GM23338 (cell line): ENCODE data around the gene COMMD7. TPM values are rescaled to one million over a fixed set of nuclear protein-coding genes. Genes with fewer than 3 reads are reported as not detected.
A peak's percentile ranks its signal among the peaks of the same experiment; 100 is the strongest.
"Not testable (repeated sequence)": the region's sequence is repeated elsewhere in the genome, so short reads cannot be mapped to it uniquely, and the experiment has no call there.

Experiments used
- ATAC-seq: fragments of 200-7000 bp; cut with Tn5 transposase; 3 replicates; pipeline ENCODE4 v1.9.1; 2020
- DNase-seq: peaks from one replicate; pipeline ENCODE4 v3.0.0-alpha.2; 2015; ENCODE audit warnings: low spot score
- H2AFZ ChIP-seq: fragments of 200-600 bp; sonication (generic); 2 replicates; pipeline ENCODE4 v1.8.0; 2016; ENCODE audit warnings: antibody characterized with exemption, mild to moderate bottlenecking, moderate library complexity
- H3F3A ChIP-seq: fragments of 200-600 bp; sonication (generic); replicated peaks from 2 replicates; pipeline ENCODE4 v1.8.0; 2017; ENCODE audit warnings: antibody characterized with exemption, mixed run types, low read depth
- H3K27ac ChIP-seq: fragments of 200-600 bp; sonication (generic); 2 replicates; pipeline ENCODE4 v1.6.1; 2016; ENCODE audit warnings: low read depth
- H3K27me3 ChIP-seq: fragments of 200-600 bp; sonication (generic); 2 replicates; pipeline ENCODE4 v1.8.0; 2016; ENCODE audit warnings: mild to moderate bottlenecking, mixed run types, moderate library complexity; ENCODE audit not compliant: insufficient read depth
- H3K36me3 ChIP-seq: fragments of 200-600 bp; sonication (generic); 2 replicates; pipeline ENCODE4 v1.8.0; 2016; ENCODE audit warnings: mild to moderate bottlenecking; ENCODE audit not compliant: insufficient read depth
- H3K4me1 ChIP-seq: fragments of 200-600 bp; sonication (generic); 2 replicates; pipeline ENCODE4 v1.8.0; 2016; ENCODE audit warnings: mild to moderate bottlenecking, moderate library complexity; ENCODE audit not compliant: insufficient read depth
- H3K4me2 ChIP-seq: fragments of 200-600 bp; sonication (generic); 2 replicates; pipeline ENCODE4 v1.7.1; 2017; ENCODE audit warnings: mixed run types
- H3K4me3 ChIP-seq: fragments of 200-600 bp; sonication (generic); 2 replicates; pipeline ENCODE4 v1.6.1; 2016; ENCODE audit warnings: mixed run types
- H3K79me2 ChIP-seq: fragments of 200-600 bp; sonication (generic); replicated peaks from 2 replicates; pipeline ENCODE4 v1.8.0; 2017; ENCODE audit warnings: mild to moderate bottlenecking; ENCODE audit not compliant: insufficient read depth
- H3K9me2 ChIP-seq: fragments of 200-600 bp; sonication (generic); 2 replicates; pipeline ENCODE4 v1.8.0; 2017; ENCODE audit not compliant: insufficient read depth
- H4K20me1 ChIP-seq: fragments of 200-600 bp; sonication (generic); replicated peaks from 2 replicates; pipeline ENCODE4 v1.8.0; 2017; ENCODE audit warnings: mild to moderate bottlenecking; ENCODE audit not compliant: insufficient read depth
- H3K27ac Mint-ChIP-seq: 2 replicates; pipeline ENCODE4 v1.8.0; 2020; ENCODE audit warnings: inconsistent platforms, mild to moderate bottlenecking, moderate library complexity, mixed read lengths
- H3K27me3 Mint-ChIP-seq: 3 replicates; pipeline ENCODE4 v1.8.0; 2022; ENCODE audit warnings: low read depth, mild to moderate bottlenecking, moderate library complexity, mixed read lengths, inconsistent platforms; ENCODE audit not compliant: insufficient read depth, poor library complexity
- H3K36me3 Mint-ChIP-seq: 3 replicates; pipeline ENCODE4 v1.8.0; 2021; ENCODE audit warnings: low read depth, mild to moderate bottlenecking, inconsistent platforms, moderate library complexity, mixed read lengths
- H3K4me1 Mint-ChIP-seq: 3 replicates; pipeline ENCODE4 v1.8.0; 2020; ENCODE audit warnings: mild to moderate bottlenecking, inconsistent platforms, mixed read lengths
- H3K4me3 Mint-ChIP-seq: 3 replicates; pipeline ENCODE4 v1.8.0; 2021; ENCODE audit warnings: moderate library complexity, mild to moderate bottlenecking, inconsistent platforms, mixed read lengths
- H3K9me3 Mint-ChIP-seq: 3 replicates; pipeline ENCODE4 v1.8.0; 2020; ENCODE audit warnings: moderate library complexity, mild to moderate bottlenecking, inconsistent platforms, mixed read lengths
- CREB1 ChIP-seq: fragments of 250-450 bp; sonication (Bioruptor Pico); IDR thresholded peaks from 2 replicates; pipeline ENCODE4 v1.5.0; 2020; ENCODE audit warnings: low read depth, mild to moderate bottlenecking, moderate library complexity
- EZH2 ChIP-seq: fragments of 200-600 bp; sonication (generic); IDR thresholded peaks from one replicate; pipeline ENCODE4 v1.8.0; 2017; ENCODE audit warnings: antibody characterized with exemption, mild to moderate bottlenecking, low read depth; ENCODE audit not compliant: unreplicated experiment
- JUNB ChIP-seq: IDR thresholded peaks from one replicate; pipeline ENCODE4 v1.6.1; 2016; ENCODE audit warnings: antibody characterized with exemption; ENCODE audit not compliant: unreplicated experiment
- NANOG ChIP-seq: IDR thresholded peaks from 2 replicates; pipeline ENCODE4 v1.6.1; 2016; ENCODE audit warnings: antibody characterized with exemption, borderline replicate concordance
- STAT1 ChIP-seq: IDR thresholded peaks from one replicate; pipeline ENCODE4 v1.6.1; 2016; ENCODE audit warnings: antibody characterized with exemption; ENCODE audit not compliant: unreplicated experiment
- ZNF331 ChIP-seq: fragments of 250-450 bp; sonication (Bioruptor Pico); IDR thresholded peaks from 2 replicates; pipeline ENCODE4 v1.5.0; 2020; ENCODE audit warnings: low read depth, mild to moderate bottlenecking, moderate library complexity
- polyA plus RNA-seq: library from polyadenylated mRNA; unstranded; fragments of >200 nt; fragmentation: Nextera tagmentation; extraction: Ambion mirVana; gene quantifications from 2 replicates; pipeline ENCODE4 v1.2.1, GENCODE V29; 2016
- total RNA-seq: library from RNA; depleted of rRNA; stranded (reverse); fragments of >200 nt; shearing (Covaris generic); gene quantifications from 2 replicates; pipeline ENCODE4 v1.2.3, GENCODE V29; 2014
- TF ChIP-seq, protein P1 (sequence below): IDR thresholded peaks from 2 replicates; pipeline ENCODE4 v1.6.1; 2016; ENCODE audit warnings: antibody characterized with exemption
- TF ChIP-seq, protein P2 (sequence below): fragments of 250-450 bp; sonication (Bioruptor Pico); IDR thresholded peaks from 2 replicates; pipeline ENCODE4 v1.5.0; 2020; ENCODE audit warnings: mild to moderate bottlenecking, moderate library complexity

COMMD7 gene
- total and polyA plus RNA-seq, 2 experiments from 2014 or later, result 67.3 to 86.4 TPM

DNA sequence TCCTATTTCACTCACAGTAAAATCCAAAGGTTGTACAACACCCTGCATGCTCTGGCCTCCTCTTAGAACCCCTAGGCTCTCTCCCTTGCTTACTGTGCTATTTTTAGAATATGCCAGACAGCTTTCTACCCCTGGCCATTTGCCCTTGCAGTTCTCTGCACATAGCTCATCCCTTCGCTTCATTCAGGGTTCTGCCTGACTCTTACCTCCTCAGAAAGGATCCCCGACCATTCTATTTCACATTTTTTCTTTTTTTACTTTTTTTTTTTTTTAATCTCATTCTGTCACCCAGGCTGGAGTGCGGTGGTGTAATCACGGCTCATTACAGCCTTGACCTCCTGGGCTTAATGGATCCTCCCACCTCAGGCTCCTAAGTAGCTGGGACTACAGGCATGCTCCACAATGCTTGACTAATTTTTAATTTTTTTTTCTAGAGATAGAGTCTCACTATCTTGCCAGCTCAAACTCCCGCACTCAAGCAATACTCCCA is 33.6 kb downstream of the COMMD7 start:
- no peak for TF ChIP-seq JUNB
- no peak for TF ChIP-seq CREB1 (CRISPR knock-in tag)
- TF ChIP-seq ZNF331 (CRISPR knock-in tag), result no peak
- TF ChIP-seq, protein P1, sequence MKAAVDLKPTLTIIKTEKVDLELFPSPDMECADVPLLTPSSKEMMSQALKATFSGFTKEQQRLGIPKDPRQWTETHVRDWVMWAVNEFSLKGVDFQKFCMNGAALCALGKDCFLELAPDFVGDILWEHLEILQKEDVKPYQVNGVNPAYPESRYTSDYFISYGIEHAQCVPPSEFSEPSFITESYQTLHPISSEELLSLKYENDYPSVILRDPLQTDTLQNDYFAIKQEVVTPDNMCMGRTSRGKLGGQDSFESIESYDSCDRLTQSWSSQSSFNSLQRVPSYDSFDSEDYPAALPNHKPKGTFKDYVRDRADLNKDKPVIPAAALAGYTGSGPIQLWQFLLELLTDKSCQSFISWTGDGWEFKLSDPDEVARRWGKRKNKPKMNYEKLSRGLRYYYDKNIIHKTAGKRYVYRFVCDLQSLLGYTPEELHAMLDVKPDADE, result no peak
- no peak for TF ChIP-seq STAT1
- TF ChIP-seq NANOG, result no peak
- TF ChIP-seq, protein P2, sequence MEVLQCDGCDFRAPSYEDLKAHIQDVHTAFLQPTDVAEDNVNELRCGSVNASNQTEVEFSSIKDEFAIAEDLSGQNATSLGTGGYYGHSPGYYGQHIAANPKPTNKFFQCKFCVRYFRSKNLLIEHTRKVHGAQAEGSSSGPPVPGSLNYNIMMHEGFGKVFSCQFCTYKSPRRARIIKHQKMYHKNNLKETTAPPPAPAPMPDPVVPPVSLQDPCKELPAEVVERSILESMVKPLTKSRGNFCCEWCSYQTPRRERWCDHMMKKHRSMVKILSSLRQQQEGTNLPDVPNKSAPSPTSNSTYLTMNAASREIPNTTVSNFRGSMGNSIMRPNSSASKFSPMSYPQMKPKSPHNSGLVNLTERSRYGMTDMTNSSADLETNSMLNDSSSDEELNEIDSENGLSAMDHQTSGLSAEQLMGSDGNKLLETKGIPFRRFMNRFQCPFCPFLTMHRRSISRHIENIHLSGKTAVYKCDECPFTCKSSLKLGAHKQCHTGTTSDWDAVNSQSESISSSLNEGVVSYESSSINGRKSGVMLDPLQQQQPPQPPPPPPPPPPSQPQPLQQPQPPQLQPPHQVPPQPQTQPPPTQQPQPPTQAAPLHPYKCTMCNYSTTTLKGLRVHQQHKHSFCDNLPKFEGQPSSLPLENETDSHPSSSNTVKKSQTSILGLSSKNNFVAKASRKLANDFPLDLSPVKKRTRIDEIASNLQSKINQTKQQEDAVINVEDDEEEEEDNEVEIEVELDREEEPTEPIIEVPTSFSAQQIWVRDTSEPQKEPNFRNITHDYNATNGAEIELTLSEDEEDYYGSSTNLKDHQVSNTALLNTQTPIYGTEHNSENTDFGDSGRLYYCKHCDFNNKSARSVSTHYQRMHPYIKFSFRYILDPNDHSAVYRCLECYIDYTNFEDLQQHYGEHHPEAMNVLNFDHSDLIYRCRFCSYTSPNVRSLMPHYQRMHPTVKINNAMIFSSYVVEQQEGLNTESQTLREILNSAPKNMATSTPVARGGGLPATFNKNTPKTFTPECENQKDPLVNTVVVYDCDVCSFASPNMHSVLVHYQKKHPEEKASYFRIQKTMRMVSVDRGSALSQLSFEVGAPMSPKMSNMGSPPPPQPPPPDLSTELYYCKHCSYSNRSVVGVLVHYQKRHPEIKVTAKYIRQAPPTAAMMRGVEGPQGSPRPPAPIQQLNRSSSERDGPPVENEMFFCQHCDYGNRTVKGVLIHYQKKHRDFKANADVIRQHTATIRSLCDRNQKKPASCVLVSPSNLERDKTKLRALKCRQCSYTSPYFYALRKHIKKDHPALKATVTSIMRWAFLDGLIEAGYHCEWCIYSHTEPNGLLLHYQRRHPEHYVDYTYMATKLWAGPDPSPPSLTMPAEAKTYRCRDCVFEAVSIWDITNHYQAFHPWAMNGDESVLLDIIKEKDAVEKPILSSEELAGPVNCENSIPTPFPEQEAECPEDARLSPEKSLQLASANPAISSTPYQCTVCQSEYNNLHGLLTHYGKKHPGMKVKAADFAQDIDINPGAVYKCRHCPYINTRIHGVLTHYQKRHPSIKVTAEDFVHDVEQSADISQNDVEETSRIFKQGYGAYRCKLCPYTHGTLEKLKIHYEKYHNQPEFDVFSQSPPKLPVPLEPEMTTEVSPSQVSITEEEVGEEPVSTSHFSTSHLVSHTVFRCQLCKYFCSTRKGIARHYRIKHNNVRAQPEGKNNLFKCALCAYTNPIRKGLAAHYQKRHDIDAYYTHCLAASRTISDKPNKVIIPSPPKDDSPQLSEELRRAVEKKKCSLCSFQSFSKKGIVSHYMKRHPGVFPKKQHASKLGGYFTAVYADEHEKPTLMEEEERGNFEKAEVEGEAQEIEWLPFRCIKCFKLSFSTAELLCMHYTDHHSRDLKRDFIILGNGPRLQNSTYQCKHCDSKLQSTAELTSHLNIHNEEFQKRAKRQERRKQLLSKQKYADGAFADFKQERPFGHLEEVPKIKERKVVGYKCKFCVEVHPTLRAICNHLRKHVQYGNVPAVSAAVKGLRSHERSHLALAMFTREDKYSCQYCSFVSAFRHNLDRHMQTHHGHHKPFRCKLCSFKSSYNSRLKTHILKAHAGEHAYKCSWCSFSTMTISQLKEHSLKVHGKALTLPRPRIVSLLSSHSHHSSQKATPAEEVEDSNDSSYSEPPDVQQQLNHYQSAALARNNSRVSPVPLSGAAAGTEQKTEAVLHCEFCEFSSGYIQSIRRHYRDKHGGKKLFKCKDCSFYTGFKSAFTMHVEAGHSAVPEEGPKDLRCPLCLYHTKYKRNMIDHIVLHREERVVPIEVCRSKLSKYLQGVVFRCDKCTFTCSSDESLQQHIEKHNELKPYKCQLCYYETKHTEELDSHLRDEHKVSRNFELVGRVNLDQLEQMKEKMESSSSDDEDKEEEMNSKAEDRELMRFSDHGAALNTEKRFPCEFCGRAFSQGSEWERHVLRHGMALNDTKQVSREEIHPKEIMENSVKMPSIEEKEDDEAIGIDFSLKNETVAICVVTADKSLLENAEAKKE, result no peak
- no peak for TF ChIP-seq EZH2
- Histone ChIP-seq H3K4me1 (peaks cover 36% of the 10 kb centered on the region), H2AFZ (no peak overlapping the region), H3K27ac (peak overlapping the region; percentile 92), H3K27me3 (no peaks in the 10 kb centered on the region), H3K9me2 (no peaks in the 10 kb centered on the region), H3F3A (peaks cover 28% of the 10 kb centered on the region), H3K36me3 (peaks cover 32% of the 10 kb centered on the region), H3K79me2 (peaks cover 92% of the 10 kb centered on the region), H4K20me1 (peaks cover 31% of the 10 kb centered on the region), H3K4me2 (no peak overlapping the region), H3K4me3 (no peak overlapping the region)
- no peak for ATAC-seq
- Mint-ChIP-seq H3K9me3 (no peaks in the 10 kb centered on the region), H3K4me1 (peaks cover 26% of the 10 kb centered on the region), H3K27ac (peak overlapping the region; percentile 87), H3K4me3 (no peak overlapping the region), H3K27me3 (peaks cover 4% of the 10 kb centered on the region), H3K36me3 (peaks cover 28% of the 10 kb centered on the region)
- DNase-seq, result no peak

DNA sequence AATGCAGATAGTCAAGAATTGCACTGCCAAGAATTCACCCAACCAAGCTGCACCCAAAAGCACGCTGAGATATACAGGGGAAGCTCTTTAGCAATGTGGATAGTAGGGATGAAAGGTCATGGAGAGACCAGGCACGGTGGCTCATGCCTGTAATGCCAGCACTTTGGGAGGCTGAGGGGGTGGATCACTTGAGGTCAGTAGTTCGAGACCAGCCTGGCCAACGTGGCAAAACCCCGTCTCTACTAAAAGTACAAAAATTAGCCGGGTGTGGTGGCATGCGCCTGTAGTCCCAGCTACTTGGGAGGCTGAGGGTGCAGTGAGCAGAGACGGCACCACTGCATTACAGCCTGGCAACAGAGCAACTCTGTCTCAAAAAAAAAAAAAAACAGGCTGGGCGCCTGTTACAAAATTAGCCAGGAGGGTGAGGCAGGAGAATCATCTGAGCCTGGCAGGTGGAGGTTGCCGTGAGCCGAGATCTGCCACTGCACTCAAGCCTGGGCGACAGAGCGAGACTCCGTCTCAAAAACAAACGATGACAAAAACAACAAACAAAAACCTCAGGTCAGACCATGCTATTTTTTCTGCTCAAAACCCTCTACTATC is 34.1 kb downstream of the COMMD7 start:
- H3K4me2 ChIP-seq, H3K27me3 Mint-ChIP-seq, H3K4me3 Mint-ChIP-seq, H3K4me3 ChIP-seq, H2AFZ ChIP-seq, H3K9me2 ChIP-seq, ATAC-seq, H3K27me3 ChIP-seq, H3K9me3 Mint-ChIP-seq, DNase-seq: not testable (repeated sequence)
- peaks cover 29% of the 10 kb centered on the region for H3F3A ChIP-seq
- H3K4me1 ChIP-seq, result peaks cover 36% of the 10 kb centered on the region
- H3K36me3 Mint-ChIP-seq, result peaks cover 28% of the 10 kb centered on the region
- H3K27ac ChIP-seq, result peak overlapping the region; percentile 92
- H4K20me1 ChIP-seq, result peaks cover 31% of the 10 kb centered on the region
- peaks cover 29% of the 10 kb centered on the region for H3K4me1 Mint-ChIP-seq
- peak overlapping the region; percentile 87; the same call in 1 of the 2 replicates for H3K27ac Mint-ChIP-seq
- H3K79me2 ChIP-seq, result peaks cover 91% of the 10 kb centered on the region
- H3K36me3 ChIP-seq, result peaks cover 34% of the 10 kb centered on the region
